Vagina (tissue), 2 donors: ENCODE data around the gene SPAG9.

ENCODE experiments used
- CTCF ChIP-seq, 3 experiments: fragments of 450-650 bp in 2 of 3; fragments of 200-600 bp in 1 of 3; sonication (generic) in 1 of 3; IDR thresholded peaks; one replicate each; pipeline ENCODE4 v1.5.1; 2017 to 2019; ENCODE audit warnings: antibody characterized with exemption in 3 of 3, mild to moderate bottlenecking in 2 of 3, moderate library complexity in 2 of 3
- POLR2A ChIP-seq, 2 donors: fragments of 450-650 bp; IDR thresholded peaks; one replicate each; pipeline ENCODE4 v1.6.1; 2017; ENCODE audit warnings: antibody characterized with exemption in 2 of 2, mild to moderate bottlenecking in 2 of 2, moderate library complexity in 2 of 2
- POLR2AphosphoS5 ChIP-seq, 2 donors: sonication (generic); formaldehyde crosslinking; IDR thresholded peaks; one replicate each; pipeline ENCODE4 v1.9.0; 2017; ENCODE audit warnings: antibody characterized with exemption in 2 of 2, mild to moderate bottlenecking in 2 of 2, low read depth in 1 of 2; ENCODE audit not compliant: insufficient read depth in 1 of 2

GRCh38 chr17:51128076-51128475, 7.4 kb upstream of the SPAG9 start:
- TF ChIP-seq CTCF (IDR thresholded peaks at IDR 0.05) (no peak), POLR2A (IDR thresholded peaks at IDR 0.05) (no peak), POLR2AphosphoS5 (IDR thresholded peaks at IDR 0.05; ENCODE audit: insufficient read depth in 1 of 2, low read depth in 1 of 2) (no peak)
